Activated CD8-positive, alpha-beta memory T cell treated with anti-CD3 and anti-CD28 coated beads for 4 hours (primary cell): ENCODE data around the gene CIDEA.

ENCODE experiments used
- DNase-seq, 2 donors: peaks; one replicate each; pipeline ENCODE4 v3.0.0-alpha.2; 2020; ENCODE audit warnings: low read depth in 2 of 2

CIDEA gene

DNA sequence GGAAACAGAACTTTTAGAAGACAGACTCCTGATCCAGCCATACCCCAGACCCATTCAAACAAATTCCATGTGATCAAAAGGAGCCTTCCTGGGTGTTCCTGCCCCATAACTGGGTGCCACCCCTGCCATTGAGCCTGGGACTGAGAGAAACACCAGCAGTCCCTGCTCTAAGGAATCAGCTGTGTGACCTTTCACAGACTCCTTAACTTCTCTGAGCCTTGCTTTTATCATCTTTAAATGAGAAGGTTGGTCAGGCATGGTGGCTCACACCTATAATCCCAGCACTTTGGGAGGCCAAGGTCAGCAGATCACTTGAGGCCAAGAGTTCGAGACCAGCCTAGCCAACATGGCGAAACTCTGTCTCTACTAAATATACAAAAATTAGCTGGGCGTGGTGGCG, 20.6 kb downstream of the CIDEA start:
- DNase-seq = no peak

DNA sequence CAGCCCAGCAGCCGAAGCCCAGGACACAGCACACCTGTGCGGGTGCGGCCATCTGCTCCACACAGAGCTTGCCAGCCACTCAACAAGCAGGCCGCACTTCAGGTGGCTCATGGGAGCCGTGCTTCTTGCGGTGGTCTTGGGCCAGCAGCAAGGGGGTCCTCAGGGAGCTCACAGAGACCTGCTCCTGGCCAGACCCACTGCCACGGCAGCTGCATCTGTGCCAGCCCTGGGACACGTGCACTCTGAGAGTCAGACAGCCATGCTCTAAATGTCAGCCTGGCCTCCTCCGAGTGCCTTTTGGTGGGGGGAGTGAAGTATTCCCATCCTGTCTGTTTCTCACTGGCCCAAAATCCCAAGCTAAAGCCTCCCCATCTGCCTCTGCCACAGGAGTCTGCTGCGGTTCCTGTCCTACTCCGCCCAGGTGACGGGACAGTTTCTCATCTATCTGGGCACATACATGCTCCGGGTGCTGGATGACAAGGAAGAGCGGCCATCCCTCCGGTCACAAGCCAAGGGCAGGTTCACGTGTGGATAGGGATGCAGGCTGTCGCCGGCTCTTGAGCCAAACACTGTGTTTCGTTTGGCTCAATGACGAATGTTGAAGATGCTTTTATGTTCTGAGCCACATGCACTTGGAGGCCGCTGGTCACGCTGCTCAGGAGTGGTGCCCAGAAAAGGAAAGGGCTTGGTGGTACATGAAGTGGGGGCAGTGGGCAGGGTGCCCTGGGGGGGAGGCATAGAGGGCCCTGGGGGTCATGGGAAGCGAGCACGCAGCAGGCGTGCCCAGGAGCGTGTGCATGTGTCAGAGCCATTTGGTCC, 22.8 kb downstream of the CIDEA start:
- DNase-seq = no peak

DNA sequence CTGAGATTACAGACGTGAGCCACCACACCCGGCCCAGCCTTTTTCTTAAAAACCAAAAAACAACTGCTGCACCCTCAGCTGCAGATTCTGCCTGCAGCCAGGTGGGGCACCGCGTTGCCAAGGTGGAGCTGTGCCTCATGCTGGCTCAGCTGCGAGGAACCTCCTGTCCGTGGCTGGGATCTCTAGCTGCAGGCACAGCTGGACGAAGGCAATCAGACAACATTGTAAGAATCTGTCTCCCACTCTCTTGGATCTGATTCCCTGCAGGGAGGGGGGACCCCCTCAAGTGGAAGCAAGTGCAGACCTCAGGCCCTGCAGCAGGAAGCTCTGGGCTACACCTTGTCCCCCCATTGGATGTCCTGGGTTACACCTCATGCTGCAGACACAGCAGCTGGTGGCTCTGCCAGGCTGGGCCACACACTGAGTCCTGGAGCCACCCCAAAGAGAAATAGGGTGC, 24.1 kb downstream of the CIDEA start:
- DNase-seq = no peak

- DNase-seq = no peak
These were observed 24.9 kb downstream of the CIDEA start for GRCh38 chr18:12278741-12279682.

GRCh38 chr18:12279781-12280531, 25.8 kb downstream of the CIDEA start:
- no peak for DNase-seq

- no peak for DNase-seq
These were observed 27.7 kb downstream of the CIDEA start for GRCh38 chr18:12281861-12282260.

GRCh38 chr18:12282442-12283039, 28.4 kb downstream of the CIDEA start:
- no peak for DNase-seq

DNA sequence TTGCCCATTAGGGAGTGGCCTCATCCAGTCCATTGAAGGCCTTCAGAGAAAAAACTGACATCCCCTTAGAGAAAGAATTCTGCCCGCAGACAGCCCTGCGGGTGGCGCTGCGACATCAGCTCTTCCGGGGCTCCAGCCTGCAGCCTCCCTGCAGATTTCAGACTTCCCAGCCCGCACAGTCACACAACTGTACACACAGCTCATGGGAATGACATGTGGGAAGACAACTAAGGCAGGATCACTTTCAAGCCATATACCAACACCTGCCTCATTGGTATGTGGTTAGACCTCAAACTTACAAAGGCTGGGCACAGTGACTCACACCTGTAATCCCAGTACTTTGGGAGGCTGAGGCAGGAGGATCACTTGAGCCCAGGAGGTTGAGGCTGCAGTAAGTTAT, 29.1 kb downstream of the CIDEA start:
- no peak for DNase-seq

DNA sequence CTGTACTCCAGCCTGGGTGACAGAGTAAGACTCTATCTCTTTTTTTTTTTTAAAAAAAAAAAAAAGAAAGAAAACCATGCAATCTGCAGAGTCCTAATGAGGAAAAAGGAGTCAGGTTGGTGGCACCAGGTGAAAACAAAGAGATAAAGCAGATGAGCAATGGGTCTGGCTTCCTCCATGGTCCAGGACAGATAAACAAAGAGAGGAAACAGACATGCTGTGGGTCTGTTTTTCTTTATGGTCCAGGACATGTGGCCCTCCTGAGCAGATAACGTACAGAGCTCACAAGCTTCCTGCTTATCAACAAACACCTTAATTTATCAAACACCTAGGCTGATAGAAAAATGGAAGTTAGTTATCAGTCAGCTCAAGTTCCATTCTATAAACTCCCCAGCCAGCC, 29.5 kb downstream of the CIDEA start:
- no peak for DNase-seq

DNA sequence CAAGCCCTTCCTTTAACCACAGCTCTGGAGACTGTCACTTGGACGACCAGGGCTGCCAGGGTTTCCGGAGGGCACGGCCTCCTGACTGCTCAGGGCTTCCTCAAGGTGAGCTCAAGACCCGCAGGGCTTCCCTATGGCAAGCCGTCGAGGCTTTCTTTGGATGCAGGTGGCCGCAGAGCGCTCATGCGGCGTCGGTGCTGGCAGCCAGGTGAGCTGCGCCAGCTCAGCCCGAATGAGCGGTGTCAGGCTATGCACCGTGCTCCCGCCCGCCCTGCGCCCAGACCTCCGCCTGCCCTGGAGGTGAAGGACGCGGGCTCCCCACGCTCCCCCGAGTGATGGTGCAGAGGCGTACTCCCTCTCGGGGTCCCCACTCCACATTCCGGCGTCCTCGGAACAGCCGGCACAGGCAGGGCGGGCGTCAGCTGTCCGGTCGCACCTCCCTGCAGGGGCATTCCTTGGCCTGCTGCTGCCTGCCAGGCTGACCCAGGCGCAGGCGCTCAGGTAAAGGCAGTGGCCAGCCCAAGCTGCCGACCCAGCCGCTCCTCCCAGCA, 33.0 kb downstream of the CIDEA start:
- DNase-seq = no peak

DNA sequence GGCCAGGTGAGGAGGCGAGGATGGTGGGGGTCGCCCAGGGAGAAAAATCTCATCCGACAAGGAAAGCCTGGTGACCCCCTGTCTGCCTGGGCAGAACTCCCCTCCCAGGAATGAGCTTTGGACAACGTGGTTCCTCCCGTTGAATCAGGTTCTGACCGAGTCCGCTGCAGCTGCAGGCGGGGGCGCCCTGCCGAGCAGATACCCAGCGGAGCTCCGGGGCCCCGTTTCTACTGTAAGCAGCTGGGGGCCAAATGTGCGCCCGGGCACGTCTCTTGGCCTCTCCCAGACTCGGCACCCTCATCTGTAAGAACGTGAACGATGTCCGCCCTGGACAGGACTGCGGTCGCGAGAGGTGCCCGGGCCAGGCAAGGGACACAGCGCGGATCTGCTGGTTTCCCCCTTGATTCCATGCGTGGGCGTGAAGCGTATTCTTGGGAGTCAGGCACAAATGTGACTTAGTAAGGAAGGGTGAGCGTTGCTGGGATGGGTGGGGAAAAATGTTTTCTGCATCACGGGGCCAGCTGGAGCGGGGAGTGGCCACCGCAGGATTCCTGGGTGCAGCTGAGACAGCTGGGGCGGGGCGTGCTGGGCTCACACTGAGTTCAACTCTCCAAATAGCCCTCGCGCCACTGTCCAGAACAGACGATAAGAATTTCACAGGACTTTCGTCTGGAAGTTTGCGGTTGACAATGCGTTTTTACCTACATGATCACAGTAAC, 33.7 kb downstream of the CIDEA start:
- DNase-seq = no peak

GRCh38 chr18:12288403-12288755, 34.2 kb downstream of the CIDEA start:
- no peak for DNase-seq

DNA sequence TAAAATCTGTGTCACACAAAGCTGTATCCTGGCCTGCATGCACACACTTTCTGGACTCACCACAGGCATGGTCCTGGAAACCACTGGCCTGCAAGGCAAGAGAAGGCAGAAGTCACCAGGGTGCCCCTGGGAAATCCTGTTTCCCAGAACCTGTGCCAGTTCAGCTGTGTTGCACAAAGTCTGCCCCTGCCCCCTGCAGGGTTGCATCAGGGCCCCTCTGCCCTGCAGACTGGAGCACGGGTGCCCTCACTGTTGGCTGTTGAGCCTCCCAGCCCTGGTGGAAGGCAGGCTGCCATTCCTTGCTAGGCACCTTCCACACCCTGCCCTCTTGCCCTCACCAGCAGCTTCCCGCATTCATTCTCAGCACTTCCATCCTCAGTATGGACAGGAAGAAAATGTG, 35.9 kb downstream of the CIDEA start:
- DNase-seq = no peak

- no peak for DNase-seq
These were observed 37.0 kb downstream of the CIDEA start for GRCh38 chr18:12291161-12291560.

DNA sequence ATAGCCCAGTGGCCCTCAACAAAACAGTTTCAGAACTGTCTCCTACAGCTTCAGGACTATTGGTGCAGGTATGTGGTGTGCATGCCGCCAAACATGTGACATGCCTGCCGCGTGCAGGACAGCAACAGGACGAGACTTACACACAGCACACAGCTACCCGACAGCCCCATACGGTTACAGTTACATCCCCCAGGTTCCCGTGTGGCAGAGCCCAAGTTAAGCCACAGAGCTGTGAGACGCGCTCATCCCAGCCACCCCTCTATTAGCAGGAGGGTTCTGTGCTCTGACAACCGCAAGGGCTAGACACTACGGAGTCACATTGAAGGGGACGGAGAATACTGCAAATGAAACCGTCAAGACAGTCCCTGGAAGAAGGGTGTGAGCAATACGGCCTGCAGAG, 37.5 kb downstream of the CIDEA start:
- DNase-seq = no peak

GRCh38 chr18:12293831-12294230, 39.7 kb downstream of the CIDEA start:
- DNase-seq = no peak

DNA sequence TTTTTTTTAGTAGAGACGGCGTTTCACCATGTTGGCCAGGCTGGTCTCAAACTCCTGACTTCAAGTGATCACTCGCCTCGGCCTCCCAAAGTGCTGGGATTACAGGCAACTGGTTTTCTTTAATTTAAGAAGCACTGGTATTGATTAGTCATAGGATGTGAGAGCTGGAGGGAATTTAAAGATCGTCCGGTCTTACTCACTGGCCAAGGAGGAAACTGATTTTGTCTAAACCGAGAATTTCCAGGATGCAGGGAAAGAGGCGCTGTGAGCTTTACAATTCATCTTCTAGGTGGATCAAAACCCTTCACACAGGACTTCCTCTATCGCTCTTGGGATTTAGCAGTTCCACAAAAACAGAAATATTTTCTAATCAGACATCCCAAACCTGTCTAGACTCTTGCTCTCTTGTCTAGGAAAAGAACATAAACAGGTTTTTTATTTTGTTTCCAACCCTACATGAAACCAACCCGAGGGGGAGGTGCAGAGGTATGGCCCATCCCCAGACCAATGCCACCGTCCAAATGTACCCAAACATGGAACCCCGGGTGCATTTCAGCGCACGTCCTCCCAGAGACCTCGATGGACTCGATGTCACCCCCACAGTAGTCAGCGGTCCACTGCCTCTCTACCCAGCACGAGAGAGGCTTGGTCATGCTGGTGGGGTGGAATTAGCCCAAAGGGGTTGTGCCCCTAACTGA, 41.4 kb downstream of the CIDEA start:
- DNase-seq = no peak

- DNase-seq = no peak
These were observed 41.9 kb downstream of the CIDEA start for GRCh38 chr18:12296087-12296403.

DNA sequence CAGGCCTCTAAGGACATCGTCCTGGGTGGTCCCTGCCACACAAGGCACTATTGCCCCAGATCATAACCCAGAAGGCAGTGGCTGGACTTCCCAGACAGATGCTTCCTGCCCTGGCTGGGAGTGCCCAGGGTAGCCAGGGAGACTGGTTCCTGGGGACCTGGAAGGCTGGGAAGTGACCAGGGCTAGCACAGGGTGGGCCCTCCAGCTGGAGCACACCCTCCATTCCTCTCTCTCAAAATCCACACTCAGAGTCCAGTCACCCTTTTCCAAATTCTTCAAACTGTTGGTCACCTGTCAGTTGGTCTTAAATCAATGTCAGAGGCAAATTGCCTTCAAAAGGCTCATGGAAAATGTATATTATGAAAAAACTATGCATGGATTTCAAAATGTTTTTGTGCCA, 42.3 kb downstream of the CIDEA start:
- DNase-seq = no peak

DNA sequence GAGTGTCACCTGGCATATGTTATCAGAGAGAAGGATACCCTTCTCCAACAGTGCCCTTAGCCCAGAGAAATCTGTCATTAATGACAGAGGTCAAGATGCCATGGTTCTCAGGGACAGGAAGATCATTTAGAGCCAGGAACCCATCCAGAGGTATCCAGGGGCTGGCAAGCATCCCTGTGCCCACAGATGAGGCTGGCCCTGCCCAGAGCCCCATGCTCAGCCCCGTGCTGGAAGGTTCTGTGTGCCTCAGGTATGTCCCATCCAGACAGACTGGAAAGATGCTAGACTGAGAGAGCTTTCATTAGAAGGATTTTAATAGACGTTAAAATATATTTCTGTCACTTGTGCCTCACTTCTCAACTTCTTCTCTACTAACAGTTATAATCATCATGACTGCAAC, 45.7 kb downstream of the CIDEA start:
- DNase-seq = no peak
